GM23248 (cell line): Measurements from ENCODE around the gene ZNF385A. TPM values are rescaled to one million over a fixed set of nuclear protein-coding genes. Genes with fewer than 3 reads are reported as not detected.

Experiments
- DNase-seq: peaks from one replicate; pipeline ENCODE4 v3.0.0-alpha.2; 2015
- H2AFZ ChIP-seq: fragments of 200-600 bp; sonication (generic); 2 replicates; pipeline ENCODE4 v1.6.1; 2016; ENCODE audit warnings: antibody characterized with exemption
- H3F3A ChIP-seq: fragments of 200-600 bp; sonication (generic); 2 replicates; pipeline ENCODE4 v1.6.1; 2016; ENCODE audit warnings: mild to moderate bottlenecking, antibody characterized with exemption, mixed run types; ENCODE audit not compliant: insufficient read depth
- H3K27ac ChIP-seq: fragments of 200-600 bp; sonication (generic); 2 replicates; pipeline ENCODE4 v1.5.1; 2016; ENCODE audit warnings: mild to moderate bottlenecking
- H3K27me3 ChIP-seq: fragments of 200-600 bp; sonication (generic); replicated peaks from 2 replicates; pipeline ENCODE4 v1.6.1; 2016; ENCODE audit warnings: mild to moderate bottlenecking; ENCODE audit not compliant: insufficient read depth
- H3K36me3 ChIP-seq: fragments of 200-600 bp; sonication (generic); 2 replicates; pipeline ENCODE4 v1.6.1; 2016; ENCODE audit warnings: low read depth, mild to moderate bottlenecking
- H3K4me1 ChIP-seq: fragments of 200-600 bp; sonication (generic); 2 replicates; pipeline ENCODE4 v1.6.1; 2016; ENCODE audit warnings: mild to moderate bottlenecking; ENCODE audit not compliant: insufficient read depth
- H3K4me2 ChIP-seq: fragments of 200-600 bp; sonication (generic); one replicate; pipeline ENCODE4 v1.6.1; 2016; ENCODE audit warnings: mild to moderate bottlenecking; ENCODE audit not compliant: unreplicated experiment
- H3K4me3 ChIP-seq: fragments of 200-600 bp; sonication (generic); 2 replicates; pipeline ENCODE4 v1.5.1; 2016; ENCODE audit warnings: mild to moderate bottlenecking
- H3K79me2 ChIP-seq: fragments of 200-600 bp; sonication (generic); 2 replicates; pipeline ENCODE4 v1.6.1; 2016; ENCODE audit warnings: mild to moderate bottlenecking; ENCODE audit not compliant: insufficient read depth
- H3K9ac ChIP-seq: fragments of 200-600 bp; sonication (generic); 2 replicates; pipeline ENCODE4 v1.6.1; 2016; ENCODE audit warnings: mild to moderate bottlenecking
- H3K9me2 ChIP-seq: fragments of 200-600 bp; sonication (generic); 2 replicates; pipeline ENCODE4 v1.6.1; 2016; ENCODE audit warnings: mixed run types, mild to moderate bottlenecking, moderate library complexity; ENCODE audit not compliant: insufficient read depth
- H3K9me3 ChIP-seq: fragments of 200-600 bp; sonication (generic); one replicate; pipeline ENCODE4 v1.6.1; 2017; ENCODE audit warnings: low read depth
- H4K20me1 ChIP-seq: fragments of 200-600 bp; sonication (generic); 2 replicates; pipeline ENCODE4 v1.6.0; 2016; ENCODE audit not compliant: insufficient read depth
- EZH2 ChIP-seq: fragments of 200-600 bp; sonication (generic); IDR thresholded peaks from 2 replicates; pipeline ENCODE4 v1.6.1; 2018; ENCODE audit warnings: antibody characterized with exemption, mild to moderate bottlenecking; ENCODE audit not compliant: insufficient read depth, poor library complexity, severe bottlenecking
- EZH2phosphoT487 ChIP-seq: fragments of 200-600 bp; sonication (generic); IDR thresholded peaks from 2 replicates; pipeline ENCODE4 v1.6.1; 2018; ENCODE audit warnings: antibody characterized with exemption, moderate library complexity, mild to moderate bottlenecking, low read depth; ENCODE audit not compliant: insufficient read depth
- WGBS, 2 experiments: methylation state at CpG; one replicate each; pipeline ENCODE4 v1.1.6; 2015 to 2017; ENCODE audit warnings: low lambda C conversion rate in 2 of 2, low coverage in 1 of 2; ENCODE audit errors: missing lambda C conversion rate in 2 of 2; 5-methylcytosine and 5-hydroxymethylcytosine counted together
- in situ Hi-C: fragments of 300-500 bp; cut with MboI; formaldehyde crosslinking; loops from 2 replicates; pipeline ENCODE4 v1.15.0; 2020
- polyA plus RNA-seq: library from polyadenylated mRNA; unstranded; fragments of >200 nt; fragmentation: Nextera tagmentation; extraction: Ambion mirVana; gene quantifications from 2 replicates; pipeline ENCODE4 v1.2.1, GENCODE V29; 2016
- total RNA-seq: library from RNA; depleted of rRNA; stranded (reverse); fragments of >200 nt; shearing (Covaris generic); gene quantifications from 2 replicates; pipeline ENCODE4 v1.2.3, GENCODE V29; 2014

Gene ZNF385A
- total and polyA plus RNA-seq, 2 experiments from 2014 or later: 1.8 to 3.1 TPM

DNA sequence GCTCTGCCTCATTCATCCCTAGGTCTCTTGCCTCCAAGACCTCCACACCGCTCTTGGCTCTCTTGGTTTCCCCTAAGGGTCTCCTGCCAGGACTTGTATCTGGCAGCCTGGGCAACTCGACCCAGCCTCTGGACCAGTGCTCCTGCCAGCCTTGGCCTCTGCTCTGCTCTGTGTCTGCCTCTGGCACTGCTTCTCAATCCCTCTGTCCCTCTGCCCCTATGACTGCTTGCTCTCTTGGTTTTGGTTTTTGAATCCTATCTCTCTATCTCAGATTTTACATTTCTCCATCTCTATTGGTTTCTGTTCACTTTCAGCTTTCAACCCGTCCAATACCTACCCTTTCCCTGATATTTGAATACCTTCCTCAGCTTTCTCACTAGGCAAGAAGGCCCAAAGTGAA is 28.3 kb upstream of the ZNF385A start:
- DNase-seq: peak; percentile 42
- WGBS, 2 experiments: 8 to 17% methylated on average over 3 of the region's 3 CpGs
- Histone ChIP-seq H3K4me3 (peak overlapping the region; percentile 57), H3K4me1 (peaks cover 73% of the 10 kb centered on the region), H3K9me2 (no peaks in the 10 kb centered on the region), H3K27me3 (no peaks in the 10 kb centered on the region), H3K9ac (peak overlapping the region; percentile 86), H4K20me1 (peaks cover 8% of the 10 kb centered on the region; the same call in 1 of the 2 replicates), H3K36me3 (peaks cover 12% of the 10 kb centered on the region; the same call in 1 of the 2 replicates), H3F3A (peaks cover 69% of the 10 kb centered on the region), H2AFZ (no peak overlapping the region), H3K4me2 (peak overlapping the region; percentile 90), H3K9me3 (no peaks in the 10 kb centered on the region), H3K79me2 (peaks cover 93% of the 10 kb centered on the region), H3K27ac (peak overlapping the region; percentile 98)
- TF ChIP-seq EZH2: no peak
- in situ Hi-C loops: no loop called here

DNA sequence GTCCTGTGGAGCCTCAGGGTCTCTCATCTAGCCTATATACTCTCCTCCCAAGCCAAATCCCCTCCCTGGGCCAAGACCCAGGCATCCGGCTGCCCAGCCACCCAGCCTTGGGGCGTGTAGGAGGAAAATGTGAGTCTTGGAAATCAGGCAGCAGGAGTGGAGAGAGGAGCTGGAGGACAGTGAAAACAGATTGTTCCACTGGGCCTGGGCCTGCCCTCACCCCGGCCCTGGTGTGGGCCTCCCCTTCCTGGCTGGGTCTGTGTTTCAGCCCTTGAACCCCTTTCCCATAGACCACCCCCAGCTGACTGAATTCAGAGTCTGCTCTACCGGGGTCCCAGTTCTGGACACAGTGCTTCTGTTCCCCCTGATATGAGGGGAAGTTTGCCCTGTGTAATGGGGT is 27.8 kb upstream of the ZNF385A start:
- no peaks in the 10 kb centered on the region for H3K27me3 ChIP-seq
- H3K27ac ChIP-seq: peak overlapping the region; percentile 98
- WGBS, 2 experiments: 28 to 38% methylated on average over 4 of the region's 4 CpGs
- peak overlapping the region; percentile 90 for H3K4me2 ChIP-seq
- H3K9me3 ChIP-seq: no peaks in the 10 kb centered on the region
- H3F3A ChIP-seq: peaks cover 70% of the 10 kb centered on the region
- peak; percentile 58 for DNase-seq
- peaks cover 8% of the 10 kb centered on the region; the same call in 1 of the 2 replicates for H4K20me1 ChIP-seq
- no peak overlapping the region for H2AFZ ChIP-seq
- peak overlapping the region; percentile 86 for H3K9ac ChIP-seq
- H3K9me2 ChIP-seq: no peaks in the 10 kb centered on the region
- H3K36me3 ChIP-seq: peaks cover 14% of the 10 kb centered on the region
- in situ Hi-C loops: no loop called here
- H3K4me1 ChIP-seq: peaks cover 78% of the 10 kb centered on the region
- peaks cover 93% of the 10 kb centered on the region for H3K79me2 ChIP-seq
- TF ChIP-seq EZH2phosphoT487: no peak
- no peak for TF ChIP-seq EZH2
- H3K4me3 ChIP-seq: peak overlapping the region; percentile 57

DNA sequence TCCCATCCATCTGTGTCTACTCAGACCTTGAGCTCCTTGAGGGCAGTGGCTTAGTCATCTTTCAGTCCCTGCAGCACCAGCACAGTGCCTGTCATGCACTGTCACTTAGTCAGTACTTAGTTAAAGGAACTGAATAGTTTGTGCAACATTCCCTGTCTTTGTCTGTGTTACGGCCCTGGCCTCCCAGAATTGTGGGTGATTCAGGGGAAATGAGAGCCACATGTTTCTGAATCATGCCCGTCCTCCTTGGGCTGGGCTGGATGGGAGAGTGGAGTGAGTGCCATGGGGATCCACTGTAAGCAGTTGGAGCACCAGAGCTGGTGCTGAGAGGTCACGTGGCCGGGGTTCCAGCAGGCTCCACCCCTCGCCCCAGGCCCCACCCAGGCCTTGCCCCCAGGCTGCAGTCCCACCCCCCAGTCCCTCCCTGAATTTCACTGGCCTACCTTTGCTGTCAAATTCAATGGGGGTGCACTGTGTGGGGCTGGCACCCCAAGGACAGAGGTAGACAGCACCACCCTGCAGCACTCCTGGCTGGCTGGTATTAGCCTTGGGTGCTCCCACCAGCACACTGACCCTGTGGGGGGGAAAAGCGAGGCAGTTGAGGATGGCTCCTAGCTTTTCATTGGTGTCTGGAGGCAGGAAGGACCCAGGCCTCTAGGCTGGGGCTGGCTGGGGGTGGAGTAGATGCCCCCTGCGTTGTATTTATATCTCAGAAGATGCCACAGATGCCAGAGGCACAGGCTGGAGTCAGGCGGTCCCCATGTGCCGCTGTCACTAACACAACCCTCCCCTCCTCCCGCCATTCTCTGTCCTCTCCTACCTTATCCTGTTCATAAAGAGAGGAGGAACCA is 27.1 kb upstream of the ZNF385A start:
- Histone ChIP-seq H3K79me2 (peaks cover 93% of the 10 kb centered on the region), H3K27ac (peak overlapping the region; percentile 98), H3K9me3 (no peaks in the 10 kb centered on the region), H3K36me3 (peaks cover 22% of the 10 kb centered on the region), H3K4me1 (peaks cover 74% of the 10 kb centered on the region), H3K27me3 (no peaks in the 10 kb centered on the region), H3K9ac (peak overlapping the region; percentile 86), H3K4me3 (no peak overlapping the region), H3K9me2 (no peaks in the 10 kb centered on the region), H2AFZ (no peak overlapping the region), H3F3A (peaks cover 72% of the 10 kb centered on the region), H3K4me2 (peak overlapping the region; percentile 90), H4K20me1 (peaks cover 5% of the 10 kb centered on the region; the same call in 1 of the 2 replicates)
- in situ Hi-C loops: no loop called here
- DNase-seq: peak; percentile 98
- 21 to 22% methylated on average over 10 of the region's 10 CpGs for WGBS, 2 experiments
- TF ChIP-seq EZH2phosphoT487: no peak
- TF ChIP-seq EZH2: no peak

DNA sequence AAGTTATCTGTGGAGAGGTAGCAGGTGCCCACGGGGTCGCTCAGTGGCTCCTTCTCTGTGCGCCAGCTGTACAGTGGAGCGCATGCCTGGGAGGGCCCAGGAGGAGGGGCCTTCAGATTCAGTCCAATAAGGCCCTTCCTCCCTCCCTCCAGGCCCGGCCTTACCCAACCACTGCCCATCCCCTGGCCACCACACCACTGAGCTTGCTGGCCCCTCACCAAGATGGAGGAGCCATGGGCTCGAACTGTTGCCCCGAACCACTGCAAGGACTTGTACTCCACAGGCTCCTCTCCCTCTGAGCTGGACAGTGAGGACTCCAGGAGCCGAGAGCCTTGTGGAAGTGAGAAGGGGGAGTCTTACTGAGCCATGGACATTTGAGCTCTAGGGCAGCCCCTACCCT is 24.7 kb upstream of the ZNF385A start:
- peaks cover 71% of the 10 kb centered on the region for H3F3A ChIP-seq
- no peaks in the 10 kb centered on the region for H4K20me1 ChIP-seq
- H3K9me2 ChIP-seq: no peaks in the 10 kb centered on the region
- peaks cover 90% of the 10 kb centered on the region for H3K79me2 ChIP-seq
- H3K27ac ChIP-seq: no peak overlapping the region
- WGBS, 2 experiments: 81 to 91% methylated on average over 8 of the region's 8 CpGs
- no peak for DNase-seq
- no peak overlapping the region for H3K9ac ChIP-seq
- in situ Hi-C loops: no loop called here
- peaks cover 45% of the 10 kb centered on the region for H3K36me3 ChIP-seq
- H3K4me3 ChIP-seq: no peak overlapping the region
- H3K27me3 ChIP-seq: no peaks in the 10 kb centered on the region
- H3K4me1 ChIP-seq: peaks cover 51% of the 10 kb centered on the region
- no peaks in the 10 kb centered on the region for H3K9me3 ChIP-seq
- no peak overlapping the region for H3K4me2 ChIP-seq
- H2AFZ ChIP-seq: no peak overlapping the region
- TF ChIP-seq EZH2phosphoT487: no peak
- TF ChIP-seq EZH2: no peak
